CD4-positive, alpha-beta T cell (primary cell): Measurements from ENCODE around the gene SEC31A. TPM values are rescaled to one million over a fixed set of nuclear protein-coding genes. Genes with fewer than 3 reads are reported as not detected.
"Not testable (repeated sequence)": the region's sequence is repeated elsewhere in the genome, so short reads cannot be mapped to it uniquely, and the experiment has no call there.

Experiments used
- ATAC-seq: fragments of 200-7000 bp; cut with Tn5 transposase; one replicate; pipeline ENCODE4 v1.10.0; 2022; ENCODE audit warnings: mild to moderate bottlenecking; ENCODE audit not compliant: poor library complexity
- CTCF ChIA-PET: fragments of 350-600 bp; sonication (Branson Sonifier 250); formaldehyde crosslinking; loops from one replicate; lab custom pipeline; 2021; ENCODE audit warnings: antibody characterized with exemption, inconsistent platforms; lab: Charles Lee
- POLR2A ChIA-PET: fragments of 350-600 bp; sonication (Branson Sonifier 250); formaldehyde crosslinking; loops from one replicate; lab custom pipeline; 2021; ENCODE audit warnings: antibody characterized with exemption, inconsistent platforms; lab: Charles Lee
- DNase-seq, 14 experiments: peaks; one replicate each; pipeline ENCODE4 v3.0.0-alpha.2; 2013 to 2020; ENCODE audit warnings: mixed read lengths in 2 of 14
- H3K27ac ChIP-seq, 2 donors: one replicate each; pipeline versions ENCODE4 v1.5.1 to v1.7.0; 2013; ENCODE audit warnings: low read length in 2 of 2, low read depth in 1 of 2, mild to moderate bottlenecking in 1 of 2
- H3K27me3 ChIP-seq, 2 experiments: 1 replicate in 1 of 2; 2 replicates in 1 of 2; pipeline versions ENCODE4 v1.6.1 to v1.7.0; 2013; ENCODE audit warnings: low read length in 2 of 2, control low read depth in 1 of 2, mild to moderate bottlenecking in 1 of 2, moderate library complexity in 1 of 2; ENCODE audit not compliant: insufficient read depth in 2 of 2, control insufficient read depth in 1 of 2
- H3K36me3 ChIP-seq: one replicate; pipeline ENCODE4 v1.6.1; 2013; ENCODE audit warnings: low read length, control low read depth; ENCODE audit not compliant: insufficient read depth
- H3K4me1 ChIP-seq: one replicate; pipeline ENCODE4 v1.6.1; 2013; ENCODE audit warnings: low read length, control low read depth; ENCODE audit not compliant: insufficient read depth
- H3K4me3 ChIP-seq: one replicate; pipeline ENCODE4 v1.5.1; 2013; ENCODE audit warnings: mild to moderate bottlenecking, low read length, moderate library complexity
- H3K9me3 ChIP-seq, 2 experiments: 1 replicate in 1 of 2; 2 replicates in 1 of 2; pipeline versions ENCODE4 v1.6.1 to v1.7.0; 2013; ENCODE audit warnings: low read length in 2 of 2, mild to moderate bottlenecking in 2 of 2, control low read depth in 1 of 2, moderate library complexity in 1 of 2; ENCODE audit not compliant: control insufficient read depth in 1 of 2, insufficient read depth in 1 of 2
- H3K27ac Mint-ChIP-seq: one replicate; pipeline ENCODE4 v1.8.0; 2020; ENCODE audit warnings: mixed read lengths
- H3K27me3 Mint-ChIP-seq: one replicate; pipeline ENCODE4 v1.8.0; 2021; ENCODE audit warnings: mixed read lengths
- H3K36me3 Mint-ChIP-seq: one replicate; pipeline ENCODE4 v1.8.0; 2021; ENCODE audit warnings: low read depth, mixed read lengths
- H3K4me1 Mint-ChIP-seq: one replicate; pipeline ENCODE4 v1.8.0; 2021; ENCODE audit warnings: low read depth, mixed read lengths
- H3K4me3 Mint-ChIP-seq: one replicate; pipeline ENCODE4 v1.8.0; 2020; ENCODE audit warnings: mild to moderate bottlenecking, mixed read lengths
- H3K9me3 Mint-ChIP-seq: one replicate; pipeline ENCODE4 v1.8.0; 2020; ENCODE audit warnings: mixed read lengths
- CTCF ChIP-seq: fragments of 200-600 bp; IDR thresholded peaks from one replicate; pipeline ENCODE4 v1.8.0; 2022; ENCODE audit warnings: antibody characterized with exemption, mild to moderate bottlenecking
- intact Hi-C, 2 experiments: fragments of 100-400 bp; cut with DNase I in 1 of 2; cut with micrococcal nuclease in 1 of 2; formaldehyde crosslinking; loops; one replicate each; pipeline versions ENCODE4 v1.15.1 to v1.9.0; 2023 to 2025; cut with DNase I, micrococcal nuclease
- total RNA-seq, 174 experiments: library from RNA in 2 of 174; stranded (reverse) in 2 of 174; gene quantifications; one replicate each; pipeline ENCODE4 v1.2.3 and lab custom pipeline; 2021 to 2026

The SEC31A gene
- total RNA-seq, 2 experiments from 2014 or later, result 130 to 131 TPM

GRCh38 chr4:82919386-82919785 lies 28.4 kb upstream of the SEC31A start:
- ATAC-seq (no peak), DNase-seq (no peak)
- no peaks in the 10 kb centered on the region for H3K4me1 ChIP-seq
- H3K27ac ChIP-seq, result no peak overlapping the region
- TF ChIP-seq CTCF, result no peak
- H3K4me1 Mint-ChIP-seq, result no peaks in the 10 kb centered on the region
- H3K9me3 ChIP-seq, result no peaks in the 10 kb centered on the region
- no peaks in the 10 kb centered on the region for H3K27me3 Mint-ChIP-seq
- intact Hi-C loops, result no loop called here
- peaks cover 4% of the 10 kb centered on the region for H3K36me3 ChIP-seq
- H3K27ac Mint-ChIP-seq, result no peak overlapping the region
- no peak overlapping the region for H3K4me3 ChIP-seq
- ChIA-PET POLR2A (interaction anchor here (0.6 kb wide), 1 partner anchor 40 kb away, joined by 4 read pairs; no protein-coding TSS in a partner anchor), CTCF (no interaction called here)
- H3K36me3 Mint-ChIP-seq, result peaks cover 7% of the 10 kb centered on the region
- no peak overlapping the region for H3K4me3 Mint-ChIP-seq
- H3K27me3 ChIP-seq, result no peaks in the 10 kb centered on the region
- H3K9me3 Mint-ChIP-seq, result no peaks in the 10 kb centered on the region

- Mint-ChIP-seq H3K36me3 (peaks cover 12% of the 10 kb centered on the region), H3K4me1 (no peaks in the 10 kb centered on the region), H3K4me3 (no peak overlapping the region), H3K9me3 (no peaks in the 10 kb centered on the region), H3K27ac (no peak overlapping the region), H3K27me3 (no peaks in the 10 kb centered on the region)
- H3K9me3 ChIP-seq, result no peaks in the 10 kb centered on the region
- DNase-seq, result no peak
- no peak overlapping the region for H3K27ac ChIP-seq
- no peak for TF ChIP-seq CTCF
- peaks cover 4% of the 10 kb centered on the region for H3K36me3 ChIP-seq
- POLR2A ChIA-PET, result no interaction called here
- intact Hi-C loops, result no loop called here
- H3K4me3 ChIP-seq, result no peak overlapping the region
- no peak for ATAC-seq
- CTCF ChIA-PET, result no interaction called here
- no peaks in the 10 kb centered on the region for H3K27me3 ChIP-seq
- no peaks in the 10 kb centered on the region for H3K4me1 ChIP-seq
Measured at GRCh38 chr4:82918091-82918490, 27.1 kb upstream of the SEC31A start.

GRCh38 chr4:82913968-82914367 lies 23.0 kb upstream of the SEC31A start:
- H3K4me1 Mint-ChIP-seq, H3K27me3 Mint-ChIP-seq, intact Hi-C loops, H3K27me3 ChIP-seq, H3K4me3 Mint-ChIP-seq, H3K9me3 ChIP-seq, H3K36me3 ChIP-seq, H3K27ac ChIP-seq, H3K27ac Mint-ChIP-seq, H3K4me3 ChIP-seq, DNase-seq, H3K4me1 ChIP-seq, H3K9me3 Mint-ChIP-seq, ATAC-seq, POLR2A ChIA-PET, CTCF ChIA-PET: not testable (repeated sequence)
- peaks cover 25% of the 10 kb centered on the region for H3K36me3 Mint-ChIP-seq

GRCh38 chr4:82913305-82913704 lies 22.4 kb upstream of the SEC31A start:
- no peaks in the 10 kb centered on the region for H3K27me3 ChIP-seq
- intact Hi-C loops, result no loop called here
- H3K27ac ChIP-seq, result no peak overlapping the region
- Mint-ChIP-seq H3K27ac (no peak overlapping the region), H3K36me3 (peaks cover 25% of the 10 kb centered on the region), H3K4me3 (no peak overlapping the region), H3K27me3 (no peaks in the 10 kb centered on the region), H3K9me3 (no peaks in the 10 kb centered on the region), H3K4me1 (no peaks in the 10 kb centered on the region)
- ChIA-PET POLR2A (no interaction called here), CTCF (no interaction called here)
- H3K4me1 ChIP-seq, result no peaks in the 10 kb centered on the region
- no peak for TF ChIP-seq CTCF
- no peak for ATAC-seq
- DNase-seq, result no peak
- no peaks in the 10 kb centered on the region for H3K9me3 ChIP-seq
- no peak overlapping the region for H3K4me3 ChIP-seq
- H3K36me3 ChIP-seq, result peaks cover 7% of the 10 kb centered on the region
